Adrenal gland (tissue), 12 donors: ENCODE data around the gene RHOU. TPM values are rescaled to one million over a fixed set of nuclear protein-coding genes. Genes with fewer than 3 reads are reported as not detected.

Experiments used
- DNase-seq, 7 donors: peaks; one replicate each; pipeline ENCODE4 v3.0.0-alpha.2; 2019 to 2020
- H3K27ac ChIP-seq, 5 donors: fragments of 200-600 bp; sonication (generic) in 4 of 5; 1 replicate in 3 of 5; 2 replicates in 2 of 5; pipeline versions ENCODE4 v1.5.1 to v1.8.0; 2016 to 2020; ENCODE audit warnings: mild to moderate bottlenecking in 1 of 5
- H3K27me3 ChIP-seq: fragments of 200-600 bp; 2 replicates; pipeline ENCODE4 v1.8.0; 2021
- H3K36me3 ChIP-seq, 2 donors: fragments of 200-600 bp; replicated peaks in 1 of 2; 1 replicate in 1 of 2; 2 replicates in 1 of 2; pipeline versions ENCODE4 v1.5.1 to v1.8.0; 2018 to 2022
- H3K4me1 ChIP-seq, 2 donors: fragments of 200-600 bp; replicated peaks in 1 of 2; 1 replicate in 1 of 2; 2 replicates in 1 of 2; pipeline versions ENCODE4 v1.5.1 to v1.8.0; 2018 to 2021
- H3K4me3 ChIP-seq, 4 donors: fragments of 200-600 bp; sonication (generic) in 3 of 4; one replicate each; pipeline ENCODE4 v1.5.1; 2016 to 2018
- H3K9me3 ChIP-seq, 3 donors: fragments of 200-600 bp; sonication (generic) in 1 of 3; replicated peaks in 1 of 3; 1 replicate in 2 of 3; 2 replicates in 1 of 3; pipeline versions ENCODE4 v1.5.1 to v1.8.0; 2016 to 2021
- CTCF ChIP-seq, 6 experiments: fragments of 450-650 bp in 4 of 6; fragments of 200-600 bp in 2 of 6; sonication (generic) in 1 of 6; IDR thresholded peaks; 1 replicate in 5 of 6; 2 replicates in 1 of 6; pipeline versions ENCODE4 v1.5.1 to v1.8.0; 2016 to 2021; ENCODE audit warnings: antibody characterized with exemption in 6 of 6, mild to moderate bottlenecking in 2 of 6, moderate library complexity in 1 of 6
- POLR2A ChIP-seq, 2 donors: fragments of 450-650 bp; IDR thresholded peaks; one replicate each; pipeline ENCODE4 v1.6.1; 2017; ENCODE audit warnings: antibody characterized with exemption in 2 of 2, mild to moderate bottlenecking in 2 of 2, moderate library complexity in 1 of 2
- WGBS, 4 donors: extraction: QIAGEN DNeasy Blood & Tissue Kit in 2 of 4; methylation state at CpG; one replicate each; pipeline versions ENCODE4 v1.1.5 to v1.1.7; 2013 to 2017; 5-methylcytosine and 5-hydroxymethylcytosine counted together
- intact Hi-C, 2 donors: fragments of 100-400 bp; cut with DNase I; formaldehyde crosslinking; loops; one replicate each; pipeline versions ENCODE4 v1.14.1 to v1.15.0; 2022 to 2023
- polyA plus RNA-seq, 3 donors: library from polyadenylated mRNA; stranded (reverse); fragments of 200-250 nt in 2 of 3; fragments of 350-450 nt in 1 of 3; fragmentation: Illumina TruSeq in 1 of 3; extraction: RNeasy Lipid Tissue Mini Kit (QIAGEN cat#74804) in 1 of 3; gene quantifications; one replicate each; pipeline ENCODE4 v1.2.3, GENCODE V29; 2013 to 2014
- total RNA-seq, 9 donors: library from RNA; depleted of rRNA in 4 of 9; stranded (reverse); fragments of >200 nt in 4 of 9; fragments of 120-200 nt in 1 of 9; fragmentation: NEBNext Ultra II Directional in 1 of 9; extraction: Animal tissue kit (Norgen Biotek cat#: 25700) in 1 of 9; gene quantifications; one replicate each; pipeline versions ENCODE4 v1.1.0 to v1.2.4, GENCODE V29; 2013 to 2023
- donor health status: healthy with polysubstance abuse.
- donor health status: Bipolar disorder and iron deficiency.
- donor health status: DM: yes; HTN: yes; CAD: no.
- donor health status: DM: no; HTN: no; CAD: no.
- donor health status: DM: no; HTN: no; CAD: no.
- donor health status: DM: yes; HTN: yes; CAD: no.

Gene RHOU
- total and polyA plus RNA-seq, 12 donors: 6.1 to 35.1 (median 13.7) TPM

GRCh38 chr1:228725178-228725577, 10.1 kb upstream of the RHOU start:
- no peak for DNase-seq
- TF ChIP-seq POLR2A (IDR thresholded peaks at IDR 0.05) (no peak), CTCF (IDR thresholded peaks at IDR 0.05) (no peak)
- WGBS, 4 donors: 69 to 79% (median 74%) methylated on average over 3 of the region's 3 CpGs
- H3K27me3 ChIP-seq: no peaks in the 10 kb centered on the region
- no peak overlapping the region for H3K27ac ChIP-seq
- no peaks in the 10 kb centered on the region for H3K36me3 ChIP-seq
- H3K4me1 ChIP-seq: peaks cover 0 to 5% of the 10 kb centered on the region in 2 donors
- intact Hi-C loops: no loop called here
- no peak overlapping the region for H3K4me3 ChIP-seq
- H3K9me3 ChIP-seq: no peaks in the 10 kb centered on the region

GRCh38 chr1:228727681-228728171, 7.6 kb upstream of the RHOU start:
- Histone ChIP-seq H3K9me3 (no peaks in the 10 kb centered on the region), H3K36me3 (no peaks in the 10 kb centered on the region), H3K27me3 (no peaks in the 10 kb centered on the region), H3K4me1 (peaks cover 0 to 5% of the 10 kb centered on the region in 2 donors), H3K4me3 (no peak overlapping the region), H3K27ac (no peak overlapping the region)
- no peak for DNase-seq
- intact Hi-C loops: no loop called here
- TF ChIP-seq CTCF (IDR thresholded peaks at IDR 0.05) (no peak), POLR2A (IDR thresholded peaks at IDR 0.05) (no peak)
- WGBS, 4 donors: 16 to 39% (median 27%) methylated on average over 1 of the region's 1 CpG

GRCh38 chr1:228732426-228732825, 2.9 kb upstream of the RHOU start:
- H3K4me1 ChIP-seq: peaks cover 9 to 14% of the 10 kb centered on the region in 2 donors
- WGBS, 4 donors: 87 to 93% (median 90%) methylated on average over 8 of the region's 8 CpGs
- H3K9me3 ChIP-seq: no peaks in the 10 kb centered on the region
- H3K27ac ChIP-seq: no peak overlapping the region
- DNase-seq: no peak
- intact Hi-C loops: loop anchor here in 1 of 2 donors (10.0 kb wide), 1 partner anchor 332 kb away; no protein-coding TSS in a partner anchor
- no peak overlapping the region for H3K4me3 ChIP-seq
- no peaks in the 10 kb centered on the region for H3K36me3 ChIP-seq
- no peak for TF ChIP-seq CTCF (IDR thresholded peaks at IDR 0.05)
- no peaks in the 10 kb centered on the region for H3K27me3 ChIP-seq

GRCh38 chr1:228733576-228733975, 1.7 kb upstream of the RHOU start:
- Histone ChIP-seq H3K36me3 (no peaks in the 10 kb centered on the region), H3K4me1 (peaks cover 9 to 26% of the 10 kb centered on the region in 2 donors), H3K9me3 (no peaks in the 10 kb centered on the region), H3K27me3 (no peaks in the 10 kb centered on the region), H3K4me3 (no peak overlapping the region), H3K27ac (no peak overlapping the region)
- intact Hi-C loops: loop anchor here in 1 of 2 donors (10.0 kb wide), 1 partner anchor 331 kb away; no protein-coding TSS in a partner anchor
- DNase-seq: no peak
- 82 to 95% (median 93%) methylated on average over 4 of the region's 4 CpGs for WGBS, 4 donors
- TF ChIP-seq POLR2A (IDR thresholded peaks at IDR 0.05) (no peak), CTCF (IDR thresholded peaks at IDR 0.05) (no peak)
